Duodenal mucosa (tissue), 2 donors: ENCODE data around the gene TSPYL1.
A peak's percentile ranks its signal among the peaks of the same experiment; 100 is the strongest.

Experiments
- H3K27ac ChIP-seq: one replicate; pipeline ENCODE4 v1.7.0; 2013; ENCODE audit warnings: low read depth, low read length
- H3K27me3 ChIP-seq, 2 donors: one replicate each; pipeline ENCODE4 v1.7.0; 2013; ENCODE audit warnings: low read length in 2 of 2, control low read depth in 1 of 2; ENCODE audit not compliant: insufficient read depth in 2 of 2, control insufficient read depth in 1 of 2
- H3K36me3 ChIP-seq, 2 donors: one replicate each; pipeline ENCODE4 v1.7.0; 2013; ENCODE audit warnings: low read length in 2 of 2, control low read depth in 1 of 2; ENCODE audit not compliant: insufficient read depth in 2 of 2, control insufficient read depth in 1 of 2
- H3K4me1 ChIP-seq, 2 donors: one replicate each; pipeline ENCODE4 v1.7.0; 2013; ENCODE audit warnings: low read length in 2 of 2, control low read depth in 1 of 2; ENCODE audit not compliant: insufficient read depth in 2 of 2, control insufficient read depth in 1 of 2
- H3K4me3 ChIP-seq, 2 donors: one replicate each; pipeline ENCODE4 v1.7.0; 2013; ENCODE audit warnings: low read length in 2 of 2, low read depth in 1 of 2
- H3K9ac ChIP-seq, 2 donors: one replicate each; pipeline ENCODE4 v1.7.0; 2013; ENCODE audit warnings: low read length in 2 of 2, low read depth in 1 of 2
- H3K9me3 ChIP-seq, 2 donors: one replicate each; pipeline ENCODE4 v1.7.0; 2013; ENCODE audit warnings: low read length in 2 of 2, control low read depth in 1 of 2; ENCODE audit not compliant: control insufficient read depth in 1 of 2

Gene TSPYL1

DNA sequence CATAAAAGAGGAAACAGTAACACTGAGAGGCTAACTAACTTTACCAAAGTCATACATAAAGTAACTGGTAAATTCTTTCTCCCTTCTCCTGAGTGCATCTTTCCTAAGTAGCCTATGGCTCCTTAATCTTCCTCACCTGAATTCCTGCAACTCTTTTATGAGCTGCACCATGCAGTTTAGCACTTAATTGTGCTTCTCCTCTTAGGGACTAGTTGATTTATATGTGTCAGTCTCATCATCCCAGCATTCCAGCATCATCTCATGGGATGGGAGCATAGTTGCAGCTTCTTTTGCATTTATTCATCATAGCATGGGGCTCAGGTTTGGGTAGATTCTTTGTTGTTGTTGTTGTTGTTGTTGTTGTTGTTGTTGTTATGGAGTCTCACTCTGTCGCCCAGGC, 3.5 kb upstream of the TSPYL1 start:
- H3K4me1 ChIP-seq = peaks cover 11 to 13% of the 10 kb centered on the region in 2 donors

GRCh38 chr6:116282698-116283097, 3.0 kb upstream of the TSPYL1 start:
- Histone ChIP-seq H3K36me3 (peaks cover 5 to 7% of the 10 kb centered on the region in 2 donors), H3K27me3 (no peaks in the 10 kb centered on the region), H3K27ac (no peak overlapping the region), H3K4me1 (peaks cover 16 to 18% of the 10 kb centered on the region in 2 donors), H3K4me3 (no peak overlapping the region), H3K9me3 (no peaks in the 10 kb centered on the region), H3K9ac (no peak overlapping the region)

More for the DNA sequence above, 3.5 kb upstream of the TSPYL1 start:
- no peaks in the 10 kb centered on the region for H3K9me3 ChIP-seq
- no peaks in the 10 kb centered on the region for H3K27me3 ChIP-seq
- peaks cover 2 to 3% of the 10 kb centered on the region in 2 donors for H3K36me3 ChIP-seq
- no peak overlapping the region for H3K27ac ChIP-seq
- H3K9ac ChIP-seq = no peak overlapping the region
- H3K4me3 ChIP-seq = no peak overlapping the region

DNA sequence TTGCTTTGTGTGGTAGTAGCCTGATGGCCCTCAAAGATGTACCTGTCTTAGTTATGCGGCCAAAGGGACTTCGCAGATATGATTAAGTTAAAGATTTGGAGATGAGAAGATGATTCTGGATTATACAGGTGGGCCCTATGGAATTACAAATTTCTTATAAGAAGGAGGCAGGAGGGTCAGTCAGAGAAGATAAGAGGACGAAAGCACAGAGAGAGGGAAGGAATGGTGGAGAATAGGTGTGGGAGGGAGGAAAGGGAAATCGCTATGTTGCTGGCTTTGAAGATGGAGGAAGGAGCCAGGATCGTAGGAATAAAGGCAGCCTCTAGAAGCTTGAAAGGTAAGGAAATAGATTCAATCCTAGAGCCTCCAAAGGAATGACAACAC, 1.2 kb upstream of the TSPYL1 start:
- peak overlapping the region; percentile 87 to 97 for H3K4me3 ChIP-seq
- H3K4me1 ChIP-seq = peaks cover 26 to 31% of the 10 kb centered on the region in 2 donors
- no peaks in the 10 kb centered on the region for H3K9me3 ChIP-seq
- peaks cover 5 to 7% of the 10 kb centered on the region in 2 donors for H3K36me3 ChIP-seq
- H3K27ac ChIP-seq = no peak overlapping the region
- no peaks in the 10 kb centered on the region for H3K27me3 ChIP-seq
- H3K9ac ChIP-seq = peak overlapping the region in 1 of 2 donors; percentile 91

DNA sequence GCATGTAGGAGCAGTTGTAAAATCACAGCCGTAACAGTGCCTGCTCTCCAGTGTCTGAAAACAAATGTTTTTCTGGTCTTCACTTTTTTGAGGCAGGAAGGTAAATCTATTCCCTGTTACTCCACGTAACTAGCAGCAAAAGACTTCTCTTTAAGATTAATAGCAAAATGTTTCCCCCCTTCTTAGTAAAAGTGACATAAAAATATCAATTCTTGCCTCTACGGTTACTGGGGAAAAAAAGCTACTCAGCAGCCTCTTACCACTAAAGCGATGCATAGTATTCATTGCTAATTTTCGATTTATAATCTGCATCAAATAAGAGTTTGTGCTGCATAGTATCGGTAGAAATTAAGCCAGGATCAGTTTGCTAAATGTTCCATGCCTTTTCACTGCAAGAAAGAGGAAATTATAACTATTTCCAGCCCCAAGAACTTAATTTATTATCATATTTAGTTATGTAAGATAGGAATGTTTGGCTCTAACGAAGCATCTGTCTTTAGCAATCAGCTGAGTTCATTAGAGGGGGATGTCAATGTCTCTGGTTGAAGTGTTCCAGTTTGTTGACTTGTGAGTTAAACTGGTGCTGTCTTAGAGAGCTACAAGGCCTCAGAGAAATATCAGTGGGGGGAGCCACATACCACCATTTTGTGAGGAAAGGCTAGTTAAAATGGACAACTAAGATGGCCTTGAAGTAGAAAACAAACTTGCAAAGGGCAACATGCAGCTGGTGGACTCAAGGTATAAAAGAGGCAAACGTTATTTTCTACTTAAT, 617 bp upstream of the TSPYL1 start:
- H3K27me3 ChIP-seq = no peaks in the 10 kb centered on the region
- no peaks in the 10 kb centered on the region for H3K9me3 ChIP-seq
- H3K4me3 ChIP-seq = peak overlapping the region; percentile 87 to 97
- H3K4me1 ChIP-seq = peaks cover 30 to 37% of the 10 kb centered on the region in 2 donors
- H3K36me3 ChIP-seq = peaks cover 5 to 7% of the 10 kb centered on the region in 2 donors
- peak overlapping the region; percentile 91 for H3K9ac ChIP-seq
- peak overlapping the region; percentile 87 for H3K27ac ChIP-seq

DNA sequence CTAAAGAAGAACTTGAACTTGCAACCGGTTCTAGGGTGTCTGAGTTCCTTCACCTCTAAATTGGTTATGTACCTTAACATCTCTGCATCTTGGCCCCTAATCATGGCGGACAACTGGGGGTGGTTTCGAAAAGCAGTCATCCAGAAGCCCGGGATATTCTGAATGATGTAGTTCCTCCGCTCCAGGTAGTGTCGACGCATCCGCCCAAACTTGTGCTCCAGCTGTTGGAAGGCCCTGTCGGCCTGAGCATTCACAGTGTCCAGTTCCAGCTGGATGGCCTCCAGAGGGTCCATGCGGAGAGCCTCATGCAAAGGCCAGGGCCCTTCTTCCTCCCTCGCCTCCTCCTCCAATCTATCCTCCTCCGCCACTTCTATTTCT, 887 bp downstream of the TSPYL1 start:
- H3K36me3 ChIP-seq = peaks cover 5 to 10% of the 10 kb centered on the region in 2 donors
- no peaks in the 10 kb centered on the region for H3K9me3 ChIP-seq
- peaks cover 30 to 38% of the 10 kb centered on the region in 2 donors for H3K4me1 ChIP-seq
- peak overlapping the region; percentile 87 to 97 for H3K4me3 ChIP-seq
- peak overlapping the region; percentile 91 to 99 for H3K9ac ChIP-seq
- H3K27me3 ChIP-seq = no peaks in the 10 kb centered on the region
- peak overlapping the region; percentile 99 for H3K27ac ChIP-seq

- Histone ChIP-seq H3K36me3 (peaks cover 7 to 10% of the 10 kb centered on the region in 2 donors), H3K4me3 (peak overlapping the region; percentile 87 to 97), H3K4me1 (peaks cover 30 to 38% of the 10 kb centered on the region in 2 donors), H3K27me3 (no peaks in the 10 kb centered on the region), H3K27ac (peak overlapping the region; percentile 99), H3K9ac (peak overlapping the region; percentile 91 to 99), H3K9me3 (no peaks in the 10 kb centered on the region)
These were observed 1.3 kb downstream of the TSPYL1 start for GRCh38 chr6:116278481-116278829.

DNA sequence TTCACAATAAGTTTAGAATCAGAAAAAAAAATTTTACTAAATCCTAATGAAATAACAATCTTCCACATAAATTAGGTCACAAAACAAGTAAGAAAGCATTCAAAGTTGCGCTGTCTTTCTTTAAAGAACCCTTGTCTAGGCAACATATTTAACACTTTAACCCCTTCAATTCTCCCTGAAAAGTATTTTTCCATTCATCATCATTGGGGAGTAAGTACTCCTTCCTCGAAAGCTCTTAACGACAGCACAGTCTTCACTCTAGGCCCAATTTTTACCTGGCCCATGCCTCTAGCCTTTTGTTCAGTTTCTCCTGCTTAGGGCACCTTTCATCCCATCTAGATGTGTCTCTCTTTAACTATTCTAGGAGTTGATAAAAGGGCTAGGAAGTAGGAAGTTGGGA, 2.6 kb downstream of the TSPYL1 start:
- Histone ChIP-seq H3K27ac (no peak overlapping the region), H3K9me3 (no peaks in the 10 kb centered on the region), H3K4me3 (peak overlapping the region; percentile 87 to 97), H3K9ac (peak overlapping the region; percentile 41 to 54), H3K27me3 (no peaks in the 10 kb centered on the region), H3K4me1 (peaks cover 30 to 38% of the 10 kb centered on the region in 2 donors), H3K36me3 (peaks cover 10 to 18% of the 10 kb centered on the region in 2 donors)

GRCh38 chr6:116271149-116271708, 8.5 kb downstream of the TSPYL1 start:
- H3K4me1 ChIP-seq = peaks cover 7 to 10% of the 10 kb centered on the region in 2 donors
- H3K36me3 ChIP-seq = peaks cover 11 to 12% of the 10 kb centered on the region in 2 donors

DNA sequence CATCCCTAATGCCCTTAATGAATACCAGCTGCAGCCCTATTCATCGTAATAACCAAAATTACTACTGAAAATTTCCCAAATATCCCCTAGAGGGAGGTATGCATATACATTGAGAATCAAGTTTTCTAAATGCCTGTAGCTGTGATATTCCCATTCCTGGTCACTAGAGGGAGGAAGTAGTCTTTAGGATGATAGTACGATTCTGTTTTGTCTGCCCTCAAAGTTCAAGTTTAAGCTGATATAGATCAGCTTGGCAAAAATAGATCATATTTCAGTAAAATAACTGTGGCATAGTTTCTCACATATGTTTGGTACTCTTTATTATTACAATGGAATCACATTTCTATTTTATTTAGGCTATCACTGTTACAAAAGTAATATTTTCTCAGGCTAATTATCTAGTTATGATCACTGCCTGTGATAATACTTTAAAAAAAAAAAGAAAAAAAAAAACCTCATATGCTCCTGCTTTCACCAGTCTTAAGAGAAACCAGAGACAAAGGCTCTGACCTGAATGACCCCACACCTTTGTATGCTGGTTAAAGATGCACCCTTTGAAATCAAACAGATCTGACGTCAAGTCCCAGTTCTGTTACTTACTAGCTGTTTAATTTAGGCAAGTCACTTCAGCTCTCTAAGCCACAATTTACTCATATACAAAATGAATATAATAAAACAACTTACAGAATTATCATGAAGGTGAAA, 11.0 kb downstream of the TSPYL1 start:
- Histone ChIP-seq H3K4me3 (no peak overlapping the region), H3K4me1 (no peaks in the 10 kb centered on the region), H3K9ac (no peak overlapping the region), H3K9me3 (peaks cover 1% of the 10 kb centered on the region in 2 donors), H3K27ac (no peak overlapping the region), H3K36me3 (peaks cover 9 to 24% of the 10 kb centered on the region in 2 donors), H3K27me3 (no peaks in the 10 kb centered on the region)

More at GRCh38 chr6:116271149-116271708, 8.5 kb downstream of the TSPYL1 start:
- H3K27ac ChIP-seq = no peak overlapping the region
- H3K27me3 ChIP-seq = no peaks in the 10 kb centered on the region
- H3K4me3 ChIP-seq = no peak overlapping the region
- H3K9me3 ChIP-seq = no peaks in the 10 kb centered on the region
- H3K9ac ChIP-seq = no peak overlapping the region
